CD4-positive, alpha-beta T cell treated with Interleukin-17A for 1 hour (primary cell): ENCODE data around the gene PURB.
"Not testable (repeated sequence)": the region's sequence is repeated elsewhere in the genome, so short reads cannot be mapped to it uniquely, and the experiment has no call there.

Experiments
- DNase-seq: peaks from one replicate; pipeline ENCODE4 v3.0.0-alpha.2; 2020

Gene PURB

GRCh38 chr7:44885394-44886317, at the start of gene PURB:
Gene PURB (minus strand): TSS chr7:44885530. CDS start chr7:44885348, 182 bp downstream.
- peak; percentile 97 for DNase-seq

GRCh38 chr7:44935016-44935415, 49.7 kb upstream of the PURB start:
- no peak for DNase-seq

- DNase-seq: not testable (repeated sequence)
Observed at GRCh38 chr7:44934510-44934909, 49.2 kb upstream of the PURB start.

GRCh38 chr7:44930921-44931320, 45.6 kb upstream of the PURB start:
- no peak for DNase-seq

GRCh38 chr7:44922351-44922694, 37.0 kb upstream of the PURB start:
- no peak for DNase-seq

- peak; percentile 91 for DNase-seq
Observed at GRCh38 chr7:44921607-44922350, 36.4 kb upstream of the PURB start.

- no peak for DNase-seq
Observed at GRCh38 chr7:44920119-44920518, 34.8 kb upstream of the PURB start.

GRCh38 chr7:44918029-44918428, 32.7 kb upstream of the PURB start:
- no peak for DNase-seq

GRCh38 chr7:44917465-44917864, 32.1 kb upstream of the PURB start:
- no peak for DNase-seq

- DNase-seq: peak; percentile 84
Observed at GRCh38 chr7:44914992-44915607, 29.8 kb upstream of the PURB start.

- DNase-seq: no peak
Observed at GRCh38 chr7:44912775-44913347, 27.5 kb upstream of the PURB start.

GRCh38 chr7:44911911-44912310, 26.6 kb upstream of the PURB start:
- DNase-seq: no peak

GRCh38 chr7:44909596-44910389, 24.5 kb upstream of the PURB start:
- DNase-seq: no peak

- no peak for DNase-seq
Observed at GRCh38 chr7:44906965-44907364, 21.6 kb upstream of the PURB start.

GRCh38 chr7:44905002-44905635, 19.8 kb upstream of the PURB start:
- no peak for DNase-seq

- DNase-seq: no peak
Observed at GRCh38 chr7:44899443-44899842, 14.1 kb upstream of the PURB start.

- no peak for DNase-seq
Observed at GRCh38 chr7:44898039-44898438, 12.7 kb upstream of the PURB start.

GRCh38 chr7:44897309-44897708, 12.0 kb upstream of the PURB start:
- no peak for DNase-seq

- DNase-seq: no peak
Observed at GRCh38 chr7:44894888-44895580, 9.7 kb upstream of the PURB start.

- DNase-seq: no peak
Observed at GRCh38 chr7:44893710-44894234, 8.4 kb upstream of the PURB start.

GRCh38 chr7:44891791-44892190, 6.5 kb upstream of the PURB start:
- DNase-seq: no peak
